ENCODE measurements around the gene PRSS56.
"Not testable (repeated sequence)": the region's sequence is repeated elsewhere in the genome, so short reads cannot be mapped to it uniquely, and the experiment has no call there.

The PRSS56 gene

DNA sequence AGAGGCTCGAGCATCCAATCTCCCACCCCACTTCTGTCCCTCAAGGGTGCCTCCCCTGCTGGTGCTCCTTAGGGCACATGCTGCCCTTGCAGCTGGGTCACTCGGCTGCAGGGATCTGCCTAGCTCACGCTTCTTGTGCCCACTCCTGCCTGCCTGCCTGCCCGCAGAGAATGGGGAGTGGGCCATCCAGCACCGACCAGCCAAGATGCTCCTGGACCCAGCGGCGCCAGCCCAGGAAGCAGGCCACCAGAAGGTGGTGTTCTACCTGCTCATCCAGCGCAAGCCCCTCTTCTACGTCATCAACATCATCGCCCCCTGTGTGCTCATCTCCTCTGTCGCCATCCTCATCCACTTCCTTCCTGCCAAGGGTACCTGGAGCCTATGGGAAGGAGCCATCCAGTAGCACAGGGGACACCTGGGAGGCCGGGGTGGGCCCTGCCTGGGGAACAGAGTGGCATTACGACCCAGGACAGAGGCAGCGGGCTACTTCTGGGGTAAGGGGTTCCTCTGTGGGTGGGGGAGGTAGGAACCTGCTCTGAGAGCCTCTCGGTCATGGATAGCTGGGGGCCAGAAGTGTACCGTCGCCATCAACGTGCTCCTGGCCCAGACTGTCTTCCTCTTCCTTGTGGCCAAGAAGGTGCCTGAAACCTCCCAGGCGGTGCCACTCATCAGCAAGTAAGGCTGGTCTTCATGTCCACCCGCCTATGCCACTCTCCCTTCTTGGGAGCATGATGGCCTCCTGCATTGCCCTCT, 22.7 kb downstream of the PRSS56 start:
- DNase-seq, result no peak

DNA sequence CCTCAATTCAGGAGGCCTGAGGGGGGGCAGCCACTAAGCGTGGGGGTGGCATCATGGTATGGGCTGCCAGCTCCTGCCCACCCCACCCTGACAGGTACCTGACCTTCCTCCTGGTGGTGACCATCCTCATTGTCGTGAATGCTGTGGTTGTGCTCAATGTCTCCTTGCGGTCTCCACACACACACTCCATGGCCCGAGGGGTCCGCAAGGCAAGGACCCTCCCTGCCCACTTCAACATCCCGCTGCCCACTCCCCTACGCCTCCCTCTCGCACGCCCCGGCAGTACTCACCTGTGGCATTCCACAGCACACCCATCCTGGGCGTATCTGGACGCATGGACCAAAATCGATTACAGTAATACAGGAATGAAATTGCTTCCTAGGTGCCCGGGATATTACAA, 23.3 kb downstream of the PRSS56 start:
- DNase-seq, result no peak

DNA sequence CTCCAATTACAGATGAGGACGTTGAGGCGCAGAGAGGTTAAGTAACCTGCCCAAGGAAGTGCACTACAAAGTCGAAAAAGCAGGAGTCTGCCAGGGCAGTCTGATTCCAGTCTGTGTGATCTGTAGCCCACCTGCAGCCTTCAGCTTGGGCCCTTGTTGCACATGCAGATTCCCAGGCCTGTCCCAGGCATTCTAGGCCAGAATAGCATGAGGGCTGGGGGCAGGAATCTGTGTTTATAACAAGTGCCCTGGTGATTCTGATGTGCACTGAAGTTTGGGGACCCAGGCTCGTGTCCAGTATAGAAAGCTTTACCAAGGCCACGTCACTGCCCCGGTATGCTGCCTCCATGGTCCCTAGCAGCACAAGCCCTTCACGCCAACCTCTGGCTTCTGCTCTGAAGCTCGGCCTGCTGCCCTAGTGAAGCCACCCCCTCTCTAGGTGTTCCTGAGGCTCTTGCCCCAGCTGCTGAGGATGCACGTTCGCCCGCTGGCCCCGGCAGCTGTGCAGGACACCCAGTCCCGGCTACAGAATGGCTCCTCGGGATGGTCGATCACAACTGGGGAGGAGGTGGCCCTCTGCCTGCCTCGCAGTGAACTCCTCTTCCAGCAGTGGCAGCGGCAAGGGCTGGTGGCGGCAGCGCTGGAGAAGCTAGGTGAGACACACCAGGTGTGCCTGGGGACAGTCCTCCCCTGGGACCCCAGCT, 23.9 kb downstream of the PRSS56 start:
- DNase-seq, result no peak

DNA sequence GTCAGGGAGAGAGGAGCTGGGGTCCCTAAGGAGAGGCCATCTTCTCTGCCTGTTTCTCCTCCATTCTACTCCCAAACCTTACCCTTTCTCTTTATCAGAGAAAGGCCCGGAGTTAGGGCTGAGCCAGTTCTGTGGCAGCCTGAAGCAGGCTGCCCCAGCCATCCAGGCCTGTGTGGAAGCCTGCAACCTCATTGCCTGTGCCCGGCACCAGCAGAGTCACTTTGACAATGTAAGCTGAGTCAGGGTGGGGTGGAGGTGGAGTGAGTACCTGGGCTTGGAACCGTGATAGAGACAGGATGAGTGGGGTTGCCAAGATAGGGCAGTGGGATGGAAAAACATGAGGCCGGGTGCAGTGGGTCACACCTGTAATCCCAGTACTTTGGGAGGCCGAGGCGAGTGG, 24.5 kb downstream of the PRSS56 start:
- DNase-seq, result no peak

DNA sequence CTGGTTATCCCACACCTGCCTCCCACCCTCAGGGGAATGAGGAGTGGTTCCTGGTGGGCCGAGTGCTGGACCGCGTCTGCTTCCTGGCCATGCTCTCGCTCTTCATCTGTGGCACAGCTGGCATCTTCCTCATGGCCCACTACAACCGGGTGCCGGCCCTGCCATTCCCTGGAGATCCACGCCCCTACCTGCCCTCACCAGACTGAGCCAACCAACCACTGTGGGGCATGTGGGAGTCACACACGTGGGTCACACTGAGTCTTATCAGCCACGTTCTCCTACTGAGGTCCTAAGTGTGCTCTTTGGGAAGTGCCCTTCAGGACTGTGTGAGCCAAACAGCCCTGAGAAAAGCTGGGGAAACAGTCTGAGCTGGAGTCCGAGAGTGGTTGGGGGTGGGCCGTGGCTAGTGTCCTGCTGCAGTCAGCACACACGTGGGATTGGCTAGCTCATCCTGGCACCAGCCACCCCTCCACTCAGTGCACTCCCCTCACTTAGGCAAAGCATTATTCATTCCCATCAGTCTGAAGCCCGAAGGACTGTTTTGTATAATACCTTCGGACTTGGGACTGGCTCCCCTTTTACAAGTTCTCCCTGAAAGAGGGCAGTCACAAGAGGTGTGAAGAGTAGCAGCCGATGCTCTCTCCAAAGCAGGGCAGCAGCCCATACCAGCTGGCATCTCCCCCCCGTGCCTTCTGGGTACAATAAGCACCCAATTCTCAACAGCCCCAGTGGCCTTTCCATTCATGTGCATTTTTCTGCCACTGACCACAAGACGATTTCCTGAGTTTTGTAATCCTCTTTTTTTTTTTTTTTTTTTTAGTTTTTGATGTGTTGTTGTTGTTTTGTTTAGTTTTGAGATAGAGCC, 25.6 kb downstream of the PRSS56 start:
- no peak for DNase-seq

DNA sequence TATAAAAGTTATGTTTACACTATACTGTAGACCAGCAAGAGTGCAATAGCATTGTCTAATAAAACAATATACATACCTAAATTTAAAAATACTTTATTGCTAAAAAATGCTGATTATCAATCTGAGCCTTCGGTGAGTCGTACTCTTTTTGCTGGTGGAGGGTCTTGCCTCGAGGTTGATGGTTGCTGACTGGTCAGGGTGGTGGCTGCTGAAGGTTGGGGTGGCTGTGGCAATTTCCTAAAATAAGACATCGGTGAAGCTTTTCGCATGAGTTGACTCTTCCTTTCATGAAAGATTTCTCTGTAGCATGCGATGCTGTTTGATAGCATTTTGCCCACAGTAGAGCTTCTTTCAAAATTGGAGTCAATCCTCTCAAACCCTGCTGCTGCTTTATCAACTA, 27.8 kb downstream of the PRSS56 start:
- DNase-seq, result no peak

DNA sequence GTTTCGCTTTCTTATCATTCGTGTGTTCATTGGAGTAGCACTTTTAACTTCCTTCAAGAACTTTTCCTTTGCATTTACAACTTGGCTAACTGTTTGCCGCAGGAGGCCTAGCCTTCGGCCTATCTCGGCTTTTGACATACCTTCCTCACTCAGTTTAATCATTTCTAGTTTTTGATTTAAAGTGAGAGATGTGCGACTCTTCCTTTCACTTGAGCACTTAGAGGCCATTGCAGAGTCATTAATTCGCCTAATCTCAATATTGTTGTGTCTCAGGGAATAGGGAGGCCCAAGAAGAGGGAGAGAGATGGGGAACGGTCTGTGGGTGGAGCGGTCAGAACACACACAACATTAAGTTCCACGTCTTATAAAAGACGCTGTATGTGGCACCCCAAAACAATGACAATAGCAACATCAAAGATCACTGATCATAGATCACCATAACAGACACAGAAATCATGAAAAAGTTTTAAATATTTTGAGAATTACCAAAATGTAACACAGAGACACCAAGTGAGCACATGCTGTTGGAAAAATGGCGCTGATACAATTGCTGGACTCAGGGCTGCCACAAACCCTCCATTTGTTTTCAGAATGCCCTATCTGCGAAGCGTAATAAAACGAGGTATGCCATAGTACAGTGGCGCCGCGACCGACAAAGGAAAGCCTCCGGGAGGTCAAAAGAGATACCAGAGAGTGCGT, 29.6 kb downstream of the PRSS56 start:
- DNase-seq, result peak; percentile 39

DNA sequence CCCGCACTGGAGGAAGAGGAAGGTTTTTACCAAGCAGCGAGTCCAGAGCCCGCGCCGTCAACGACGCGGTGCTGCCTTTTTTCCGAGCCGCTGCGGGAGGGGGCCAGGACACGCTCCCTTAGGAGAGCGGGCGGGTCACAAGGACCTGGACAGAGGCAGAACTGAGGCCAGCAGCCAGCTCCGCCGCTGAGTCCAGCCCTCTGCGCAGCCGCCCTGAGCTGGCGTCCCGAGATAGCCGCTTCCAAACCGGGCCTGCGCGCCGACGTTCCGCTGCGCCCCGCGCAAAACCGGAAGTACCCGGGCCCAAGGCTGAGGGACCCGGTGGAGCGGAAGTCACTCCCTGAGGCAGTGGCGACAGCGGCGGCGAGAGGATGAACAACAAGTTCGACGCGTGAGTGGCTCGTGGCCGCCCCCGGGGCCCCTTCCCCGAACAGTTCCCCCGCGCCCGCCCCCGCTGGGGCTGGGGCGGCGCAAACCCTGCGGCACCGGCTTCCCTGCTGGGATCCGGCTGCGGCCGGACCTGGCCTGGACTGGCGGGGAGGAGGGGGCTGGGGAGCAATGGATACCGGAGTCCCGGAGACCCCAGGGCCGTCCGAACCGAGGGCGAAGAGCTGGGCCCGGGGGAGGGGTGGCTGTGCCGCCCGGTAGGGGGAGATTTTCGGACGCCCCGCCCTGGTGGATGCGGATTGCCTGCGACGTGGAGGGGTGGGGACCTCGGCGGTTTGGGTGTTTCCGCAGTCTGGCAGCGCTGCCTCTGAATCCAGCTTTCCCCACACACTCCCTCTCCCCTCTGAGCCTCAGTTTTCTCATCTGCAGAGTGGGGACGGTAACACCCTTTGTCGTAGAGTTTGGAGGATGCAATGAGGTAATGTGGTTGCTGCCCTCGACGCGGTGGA, 30.4 kb downstream of the PRSS56 start, which contains the start of the genes EIF4E2 and TIGD1:
Gene EIF4E2 (plus strand): TSS at position 336 of the 896 bp plus-strand sequence. CDS start 36 bp downstream, at position 372.
Gene TIGD1 (minus strand): TSS at position 204 of the 896 bp plus-strand sequence. CDS start 675 bp downstream, outside the sequence.
- DNase-seq, result peak; percentile 82

DNA sequence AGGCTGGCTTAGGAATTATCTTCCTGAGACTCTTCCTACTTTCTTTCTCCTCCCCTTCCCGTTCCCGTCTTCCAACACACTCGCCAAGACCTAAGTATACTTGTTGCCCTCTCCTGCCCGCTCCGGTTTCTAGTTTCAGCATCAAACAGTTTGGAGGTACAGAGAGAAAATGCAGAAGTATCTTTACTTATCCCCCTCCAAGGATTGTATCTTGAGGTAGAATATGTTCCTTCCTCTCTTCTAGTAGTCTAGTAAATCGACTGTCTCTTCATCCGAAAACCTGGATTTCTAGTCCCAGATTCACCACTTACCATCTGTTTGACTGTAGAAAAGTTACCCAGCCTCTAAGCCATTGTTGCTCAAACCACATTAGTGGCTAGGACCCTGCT, 31.1 kb downstream of the PRSS56 start:
- no peak for DNase-seq

DNA sequence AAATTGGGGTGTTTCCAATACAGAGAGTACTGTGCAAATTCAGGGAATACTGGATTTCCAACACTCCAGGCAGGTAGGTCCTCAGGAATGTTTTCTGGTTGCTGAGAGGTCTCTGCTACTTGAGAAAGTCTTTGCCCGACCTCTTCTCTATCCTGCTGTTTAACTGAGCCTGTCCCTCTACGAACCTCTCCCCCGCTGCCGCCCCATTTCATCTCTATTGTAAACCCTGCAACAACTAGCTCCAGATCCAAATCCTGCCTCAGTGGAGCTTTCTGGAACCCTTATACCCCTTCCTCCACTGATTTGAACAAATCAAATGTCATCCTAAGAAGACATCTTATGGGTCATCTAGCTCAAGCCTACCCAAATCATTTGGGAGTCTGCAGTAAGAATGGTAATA, 31.6 kb downstream of the PRSS56 start:
- no peak for DNase-seq

DNA sequence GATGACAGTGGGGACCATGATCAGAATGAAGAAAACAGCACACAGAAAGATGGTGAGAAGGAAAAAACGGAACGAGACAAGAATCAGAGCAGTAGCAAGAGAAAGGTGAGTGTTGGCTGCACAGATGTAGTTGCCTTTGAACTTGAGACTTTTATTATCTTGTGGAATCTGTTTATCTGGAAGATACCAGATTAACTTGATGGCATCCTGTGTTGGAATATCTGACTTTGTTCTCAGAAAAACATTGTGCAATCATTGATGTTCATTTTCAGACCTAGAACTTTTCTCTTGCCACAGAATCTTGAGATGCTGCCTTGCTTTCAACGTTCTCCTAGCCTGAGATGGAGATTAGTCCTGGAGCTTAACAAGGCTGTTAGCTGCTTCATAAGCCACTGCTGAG, 36.2 kb downstream of the PRSS56 start:
- DNase-seq, result no peak

DNA sequence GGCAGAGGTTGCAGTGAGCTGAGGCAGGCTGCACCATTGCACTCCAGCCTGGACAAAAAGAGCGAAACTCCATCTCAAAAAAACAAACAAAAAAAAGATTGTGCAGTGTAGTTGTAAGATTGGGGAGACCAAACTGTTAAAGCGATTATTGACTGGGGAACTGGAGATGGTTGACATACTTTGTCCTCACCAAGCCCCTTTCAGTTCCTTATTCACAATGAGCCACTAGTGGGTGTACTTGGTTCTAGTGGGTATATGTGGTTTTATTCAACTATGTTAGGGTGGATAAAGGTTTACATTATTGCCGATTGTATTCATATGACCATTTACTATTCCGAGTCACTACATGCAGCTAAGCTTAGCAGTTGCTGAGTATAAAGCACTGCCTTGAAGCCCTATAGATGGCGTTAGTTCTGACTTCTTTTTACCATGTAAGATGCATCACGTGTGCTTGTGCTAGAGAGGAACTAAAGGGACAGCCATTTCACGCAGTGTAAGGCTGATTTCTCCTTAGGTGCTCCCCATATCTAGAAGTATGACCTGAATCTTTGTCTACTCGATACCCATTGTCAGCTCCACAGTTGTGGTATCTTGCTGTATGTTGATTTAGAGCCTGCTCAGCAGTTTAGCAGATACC, 42.4 kb downstream of the PRSS56 start:
- no peak for DNase-seq

DNA sequence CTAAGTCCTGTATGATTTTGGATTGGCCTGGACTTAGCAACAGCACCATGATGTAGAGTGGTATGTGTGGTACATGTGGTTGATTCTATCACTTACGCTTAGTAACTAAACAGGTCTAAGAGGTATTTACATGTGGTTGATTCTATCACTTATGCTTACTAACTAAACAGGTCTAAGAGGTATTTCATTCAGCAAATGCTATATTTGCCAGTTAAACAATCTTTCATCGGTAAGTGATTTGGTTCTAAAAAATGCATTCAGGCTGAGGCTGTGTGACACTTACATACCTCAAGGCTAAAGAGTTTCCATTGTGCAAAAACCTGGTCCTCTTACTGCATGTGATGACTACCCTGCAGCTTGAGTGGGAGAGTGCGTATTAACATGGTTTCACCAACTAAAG, 43.4 kb downstream of the PRSS56 start:
- no peak for DNase-seq

DNA sequence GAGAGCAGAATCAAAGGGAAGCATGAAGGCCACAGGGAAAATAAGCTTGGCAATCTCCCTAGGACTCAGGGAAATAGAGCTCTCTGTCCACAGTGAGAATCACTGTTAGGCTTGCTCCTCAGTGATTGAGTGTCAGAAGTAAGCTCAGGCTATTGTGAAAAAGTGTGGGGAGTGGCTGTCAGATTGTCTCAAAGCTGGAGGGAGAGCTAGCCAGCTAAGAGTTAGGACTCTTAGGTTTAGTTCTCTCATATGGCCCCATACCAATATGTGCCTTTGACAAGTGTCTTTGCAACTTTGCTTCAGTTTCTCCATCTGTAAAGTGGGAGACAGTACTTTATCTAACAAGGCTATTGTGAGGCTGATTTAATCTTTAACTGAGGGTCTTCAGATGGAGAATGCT, 47.5 kb downstream of the PRSS56 start:
- DNase-seq, result no peak

DNA sequence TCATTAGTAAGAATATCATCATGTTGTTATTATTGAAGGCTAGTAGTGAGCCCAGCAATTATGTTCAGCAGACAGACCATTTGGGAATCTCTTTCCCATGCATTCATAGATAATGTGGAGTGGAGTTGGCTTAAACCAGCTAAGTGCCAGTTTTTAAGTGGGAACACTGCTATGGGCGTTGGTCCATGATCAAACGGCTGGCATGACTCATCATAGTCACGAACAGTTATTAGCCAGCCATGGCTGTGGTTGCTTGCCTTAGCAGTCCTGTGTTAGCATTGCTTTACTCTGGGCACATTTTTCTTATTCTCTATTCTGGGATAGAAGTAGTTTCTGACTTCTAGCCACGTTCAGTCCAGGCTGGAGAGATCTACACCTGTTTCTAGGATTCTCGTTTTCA, 48.0 kb downstream of the PRSS56 start:
- DNase-seq, result no peak

DNA sequence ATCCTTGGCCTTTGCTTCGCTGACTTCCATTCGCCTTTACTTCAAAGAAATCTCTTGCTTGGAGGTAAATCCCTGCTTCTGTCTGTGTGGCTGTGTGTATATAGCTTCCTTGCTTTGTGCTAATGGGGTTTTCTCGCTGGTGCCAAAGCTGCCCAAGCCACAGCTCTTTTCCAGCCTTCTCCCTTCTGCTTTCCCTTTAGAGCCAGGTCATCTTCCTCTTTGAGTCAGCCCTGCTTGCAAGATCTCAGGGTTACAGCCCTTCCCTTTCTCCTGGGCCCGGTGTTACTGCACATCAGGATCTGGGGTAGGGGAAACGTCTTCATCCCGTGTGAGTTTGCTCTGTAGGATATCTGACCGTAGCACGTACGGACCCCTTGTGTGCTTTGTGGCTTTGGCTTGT, 49.4 kb downstream of the PRSS56 start:
- no peak for DNase-seq

DNA sequence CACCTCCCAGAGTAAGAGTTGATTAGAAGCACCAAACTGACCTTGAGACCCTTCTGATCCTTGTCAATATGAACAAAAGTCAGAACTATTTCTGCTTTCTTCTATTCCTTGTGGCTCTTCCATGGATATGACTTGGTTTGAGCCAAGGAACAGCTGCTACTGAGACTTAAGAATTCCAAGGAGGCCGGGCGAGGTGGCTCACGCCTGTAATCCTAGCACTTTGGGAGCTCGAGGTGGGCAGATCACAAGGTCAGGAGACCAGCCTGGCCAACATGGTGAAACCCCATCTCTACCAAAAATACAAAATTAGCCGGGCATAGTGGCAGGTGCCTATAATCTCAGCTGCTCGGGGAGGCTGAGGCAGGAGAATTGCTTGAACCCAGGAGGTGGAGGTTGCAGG, 50.3 kb downstream of the PRSS56 start:
- not testable (repeated sequence) for DNase-seq

DNA sequence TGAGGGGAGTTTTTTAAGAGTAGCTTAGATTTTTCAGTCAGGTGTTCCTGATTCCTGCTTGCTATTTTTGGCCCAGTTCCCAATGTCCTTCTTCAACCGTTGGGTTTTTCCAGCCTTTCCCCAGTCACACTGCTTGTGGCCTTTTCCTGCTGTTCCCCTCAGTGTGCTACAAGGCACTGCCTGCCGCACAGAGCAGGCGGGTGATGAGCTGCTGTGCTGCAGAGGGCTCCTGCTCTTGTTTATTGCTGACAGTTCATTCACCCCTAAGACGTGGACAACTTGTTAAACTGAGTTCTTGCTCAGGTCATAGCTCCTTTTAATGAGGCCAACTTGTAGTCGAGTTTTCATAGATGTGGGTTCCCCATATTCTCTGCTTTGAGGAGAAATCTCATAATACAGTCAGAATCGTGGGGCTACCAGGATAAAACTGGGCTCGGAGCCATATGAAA, 50.9 kb downstream of the PRSS56 start:
- no peak for DNase-seq

DNA sequence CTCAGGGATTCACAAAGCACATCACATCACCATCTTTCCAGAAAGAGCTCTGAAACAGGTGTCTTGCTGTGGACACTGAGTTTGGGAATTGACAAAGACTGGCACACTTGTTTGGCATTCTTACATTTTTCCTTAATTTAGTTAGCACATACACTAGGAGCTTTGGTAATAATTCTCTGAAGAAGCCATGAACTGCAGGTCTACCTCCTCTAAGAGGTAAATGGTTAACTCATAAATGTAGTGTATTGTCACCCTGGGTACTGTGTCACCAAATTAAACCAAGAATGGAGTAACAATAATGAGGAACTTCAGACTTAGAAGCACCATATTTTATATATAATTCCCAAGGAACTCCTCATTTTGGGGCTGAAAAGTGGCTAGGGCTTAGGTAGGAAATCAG, 52.9 kb downstream of the PRSS56 start:
- no peak for DNase-seq

DNA sequence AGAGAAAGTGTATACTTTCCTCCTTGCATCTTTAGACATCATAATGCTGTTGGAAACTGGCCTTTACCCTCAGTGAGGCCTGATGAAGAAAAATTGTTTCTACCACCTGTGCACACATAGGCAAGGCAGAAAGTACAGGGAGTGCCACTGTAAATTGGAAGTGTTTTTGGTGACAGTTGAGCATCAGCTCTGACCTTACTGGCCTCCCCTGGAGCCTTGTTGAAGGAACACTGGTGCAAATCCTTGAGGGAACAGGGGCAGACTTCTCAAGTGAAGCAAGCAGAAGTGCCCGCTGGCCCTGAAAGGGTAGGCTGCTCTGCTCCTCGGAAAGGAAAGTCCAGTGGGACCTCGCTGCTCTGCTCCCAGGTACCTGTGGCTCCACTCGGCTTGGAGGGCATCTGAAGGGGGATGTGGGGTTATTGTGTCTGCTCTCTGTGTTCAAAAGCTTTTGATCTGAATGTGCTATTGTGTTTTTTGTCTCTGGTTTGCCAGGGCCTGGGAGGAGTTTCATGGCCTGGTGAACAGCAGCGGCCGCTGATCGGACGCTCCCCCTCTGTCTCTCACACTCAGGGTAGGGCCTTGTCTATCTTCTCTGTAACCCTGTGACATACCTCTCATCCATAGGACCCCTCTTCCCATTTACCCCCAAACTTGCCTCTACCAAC, 53.7 kb downstream of the PRSS56 start:
- no peak for DNase-seq

Measured in NCI-H1092 treated with DMSO at 0.1 percent for 48 hours (cell line).